Measurements from ENCODE around the gene PAH.
"Not testable (repeated sequence)": the region's sequence is repeated elsewhere in the genome, so short reads cannot be mapped to it uniquely, and the experiment has no call there.

PAH gene

DNA sequence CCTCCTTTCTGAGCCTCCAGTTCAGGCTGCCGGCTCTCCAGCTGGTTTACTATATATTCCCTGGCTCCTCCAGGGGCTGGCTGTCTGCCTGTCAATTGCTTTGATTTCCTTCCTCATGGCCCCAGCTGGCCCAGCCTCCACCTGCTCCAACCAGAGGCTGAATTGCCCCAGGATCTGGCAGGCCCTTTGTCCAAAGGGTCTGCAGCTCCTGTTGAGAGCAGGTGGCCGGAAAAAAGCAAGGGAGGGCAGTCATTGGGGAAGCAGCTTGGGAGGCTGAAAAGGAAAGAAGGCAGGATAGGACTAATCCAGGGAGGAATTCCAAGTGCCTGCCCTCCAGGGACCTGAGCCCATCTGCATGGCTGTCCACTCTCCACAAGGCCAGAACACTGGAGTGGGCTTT, 25.3 kb downstream of the PAH start:
- DNase-seq (ENCODE audit: low read depth in 2 of 2), result no peak

DNA sequence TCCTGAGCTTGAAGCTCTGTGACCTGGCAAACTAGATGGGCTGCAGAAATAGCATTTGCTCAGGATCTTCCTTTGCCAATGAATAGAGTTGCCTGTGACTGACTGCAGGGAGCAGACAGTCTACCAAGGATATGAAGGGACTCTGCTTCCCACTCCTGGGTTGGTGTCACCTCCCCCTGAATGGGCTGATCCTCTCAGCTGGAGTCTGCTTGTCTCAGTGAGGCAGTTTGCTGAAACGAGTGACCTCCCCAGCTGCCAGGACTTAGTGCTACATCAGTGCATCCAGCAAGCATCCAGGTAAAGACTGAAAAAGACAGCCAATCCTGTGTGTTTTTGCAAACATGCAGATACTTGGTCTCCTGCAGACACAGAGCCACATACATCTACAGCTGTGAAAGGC, 28.5 kb downstream of the PAH start:
- no peak for DNase-seq (ENCODE audit: low read depth in 2 of 2)

DNA sequence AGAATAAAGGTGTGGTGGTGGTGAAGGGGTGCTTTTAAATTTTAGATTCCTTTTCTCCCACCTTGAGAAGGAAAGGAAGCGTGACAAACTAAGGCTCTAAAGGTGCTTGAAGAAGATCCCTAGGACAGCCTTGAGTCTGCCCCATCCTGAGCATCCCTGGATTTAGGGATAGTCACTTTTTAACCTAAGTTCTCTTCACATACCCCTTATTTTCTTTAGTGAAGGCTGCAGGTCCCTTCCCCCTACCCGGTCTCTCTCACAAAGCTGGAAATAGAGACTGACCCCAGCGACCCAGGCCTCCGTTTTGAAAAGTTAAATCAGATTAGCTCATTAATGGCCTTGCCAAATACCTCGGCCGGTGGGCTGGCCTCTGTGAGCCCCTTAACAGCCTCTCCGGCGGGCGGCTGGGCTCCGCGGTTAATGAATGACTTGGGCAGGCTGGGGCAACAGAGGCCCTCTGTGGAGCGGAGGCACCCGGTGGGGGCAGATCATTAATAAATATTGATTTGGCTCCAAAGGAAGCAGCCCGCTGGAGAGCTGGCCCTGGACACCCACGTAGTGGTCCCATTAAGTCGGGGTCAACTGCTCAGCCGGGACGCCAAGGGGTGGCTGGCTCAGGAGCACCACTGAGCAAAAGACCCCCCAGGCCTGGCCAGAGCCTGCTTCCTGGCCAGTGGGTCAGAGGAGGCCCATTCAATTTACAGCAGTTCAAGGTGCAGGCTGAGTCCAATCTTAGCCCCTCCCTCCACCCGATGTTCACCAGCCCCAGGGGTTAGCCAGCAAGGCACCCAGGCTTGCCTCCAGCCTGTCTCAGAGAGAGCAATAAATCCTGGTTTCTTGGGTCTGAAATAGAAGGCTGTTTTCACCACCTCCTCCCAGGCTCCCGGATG, 31.8 kb downstream of the PAH start:
- DNase-seq (ENCODE audit: low read depth in 2 of 2), result no peak

DNA sequence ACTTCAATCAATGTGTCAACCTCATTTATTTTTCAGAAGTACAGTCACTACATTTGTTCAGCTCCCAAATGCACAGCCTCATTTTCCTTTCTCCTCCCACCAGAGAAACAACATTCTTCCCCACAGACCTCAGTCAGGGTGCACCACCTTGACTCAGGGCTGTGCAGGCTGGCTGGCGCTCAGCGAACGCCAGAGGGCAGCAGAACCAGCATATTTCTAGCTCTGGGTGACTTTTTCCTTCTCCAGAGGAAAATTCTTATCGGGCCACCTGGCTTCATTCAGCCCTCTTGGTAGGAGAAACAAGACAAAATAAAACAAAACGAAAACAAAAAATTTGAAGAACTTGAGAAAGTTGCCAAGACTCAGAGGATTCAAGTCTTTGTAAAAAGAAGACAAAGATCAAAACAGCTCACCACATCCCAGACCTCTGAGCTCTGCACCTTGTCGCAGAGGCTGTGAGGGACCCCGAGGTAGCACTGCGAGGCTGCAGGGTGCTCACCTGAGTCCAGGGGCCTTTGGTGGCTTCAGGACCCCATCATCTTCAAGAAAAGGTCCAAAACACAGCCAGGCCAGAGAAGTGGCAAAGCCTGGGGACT, 33.7 kb downstream of the PAH start:
- DNase-seq (ENCODE audit: low read depth in 2 of 2), result no peak

DNA sequence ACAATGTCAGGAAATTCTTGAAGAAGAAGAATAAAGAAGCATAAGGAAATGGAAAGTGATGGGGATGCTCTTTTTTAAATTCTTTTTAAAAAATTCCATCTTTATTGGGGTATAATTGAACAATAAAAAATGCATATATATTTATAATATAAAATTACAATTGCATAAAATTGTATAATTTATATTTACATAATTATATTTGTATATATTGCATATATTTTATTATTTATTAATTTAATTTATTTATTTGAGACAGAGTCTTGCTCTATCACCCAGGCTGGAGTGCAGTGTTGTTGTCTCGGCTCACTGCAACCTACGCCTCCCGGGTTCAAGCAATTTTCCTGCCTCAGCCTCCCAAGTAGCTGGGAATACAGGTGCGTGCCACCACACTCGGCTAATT, 36.3 kb downstream of the PAH start:
- no peak for DNase-seq (ENCODE audit: low read depth in 2 of 2)

DNA sequence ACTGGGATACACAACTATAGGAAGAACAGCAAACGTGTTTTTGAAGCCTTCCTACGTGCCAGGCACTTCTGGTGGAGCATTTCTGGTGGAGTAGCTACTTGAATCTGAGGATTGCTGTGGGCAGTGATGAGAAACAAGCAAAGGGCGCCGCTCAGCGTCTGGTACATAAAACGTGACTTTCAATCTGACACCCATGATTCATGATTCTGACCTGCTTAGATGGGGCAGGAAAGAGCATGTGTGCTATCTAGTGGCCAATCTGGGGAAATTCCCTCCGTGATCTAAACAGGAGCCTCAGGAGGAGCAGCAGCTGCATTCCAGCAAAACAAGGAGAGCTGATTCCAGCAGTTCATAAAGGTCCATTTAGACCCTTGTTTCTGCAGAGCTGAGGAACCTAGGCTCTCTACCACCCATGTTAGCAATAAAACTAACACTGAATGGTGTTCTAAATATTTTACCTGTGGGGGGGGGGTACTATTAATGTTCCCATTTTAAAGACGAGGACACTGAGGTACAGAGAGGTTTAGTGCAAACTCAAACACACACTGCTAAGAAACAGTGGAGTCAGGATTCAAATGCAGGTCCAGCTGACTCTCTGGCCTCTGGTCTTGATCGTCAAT, 37.8 kb downstream of the PAH start:
- peak in 1 of 2 experiments; percentile 4 for DNase-seq (ENCODE audit: low read depth in 2 of 2)

DNA sequence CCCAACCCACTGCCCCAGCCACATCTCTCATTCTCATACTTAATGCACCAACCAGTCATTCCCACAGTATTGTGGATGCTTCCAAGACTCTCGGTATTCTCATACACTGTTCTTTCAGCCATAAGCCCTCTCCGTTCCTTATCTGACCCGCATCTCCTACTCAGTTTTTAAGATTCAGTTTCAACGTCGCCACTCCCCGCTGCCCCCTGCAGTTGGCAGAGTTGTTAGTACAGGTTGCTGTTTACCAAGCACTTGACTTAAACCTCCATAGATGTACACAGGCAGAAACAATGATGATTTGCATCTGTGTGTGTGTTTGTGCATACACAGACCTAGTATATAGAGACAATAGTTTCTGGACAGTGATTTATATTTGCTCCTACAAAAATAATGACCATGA, 40.2 kb downstream of the PAH start:
- DNase-seq (ENCODE audit: low read depth in 2 of 2), result no peak

DNA sequence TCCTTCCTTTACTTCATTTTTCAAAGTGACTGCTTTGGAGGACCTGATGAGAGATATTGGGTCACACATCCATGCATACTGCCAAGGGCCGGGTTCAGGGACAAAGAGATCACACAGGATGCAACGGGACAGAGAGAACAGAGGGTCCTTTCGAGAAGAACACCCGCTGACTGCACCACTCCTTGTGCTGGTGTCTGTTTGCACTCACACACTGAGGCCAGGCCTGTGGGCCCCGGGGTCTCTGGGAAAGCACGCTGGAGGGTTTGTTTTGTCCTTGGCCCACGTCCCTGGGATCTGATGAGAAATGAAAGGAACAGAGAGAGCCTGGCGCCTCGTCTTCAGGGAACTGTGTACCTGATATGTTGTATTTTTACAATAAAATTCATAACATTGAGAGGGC, 42.2 kb downstream of the PAH start:
- DNase-seq (ENCODE audit: low read depth in 2 of 2), result no peak

DNA sequence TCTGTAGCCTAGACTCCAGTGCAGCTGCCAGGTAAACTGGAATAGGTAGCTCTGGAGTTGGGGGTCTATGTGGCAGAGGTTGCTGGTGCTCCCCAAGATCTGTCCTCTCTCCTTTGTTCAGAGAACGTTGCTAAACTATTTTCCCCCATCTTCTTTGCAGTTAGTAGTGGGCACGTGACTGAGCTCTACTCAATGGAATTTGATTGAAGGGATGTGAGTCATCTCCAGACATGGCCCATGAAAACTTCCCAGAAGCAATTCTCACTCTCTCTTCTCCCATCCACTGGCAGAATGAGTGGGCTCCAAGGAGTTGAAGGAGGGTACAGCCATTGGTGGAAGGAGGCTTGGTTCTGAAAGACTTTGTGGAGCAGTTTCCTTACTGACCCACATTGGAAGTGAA, 44.0 kb downstream of the PAH start:
- no peak for DNase-seq (ENCODE audit: low read depth in 2 of 2)

DNA sequence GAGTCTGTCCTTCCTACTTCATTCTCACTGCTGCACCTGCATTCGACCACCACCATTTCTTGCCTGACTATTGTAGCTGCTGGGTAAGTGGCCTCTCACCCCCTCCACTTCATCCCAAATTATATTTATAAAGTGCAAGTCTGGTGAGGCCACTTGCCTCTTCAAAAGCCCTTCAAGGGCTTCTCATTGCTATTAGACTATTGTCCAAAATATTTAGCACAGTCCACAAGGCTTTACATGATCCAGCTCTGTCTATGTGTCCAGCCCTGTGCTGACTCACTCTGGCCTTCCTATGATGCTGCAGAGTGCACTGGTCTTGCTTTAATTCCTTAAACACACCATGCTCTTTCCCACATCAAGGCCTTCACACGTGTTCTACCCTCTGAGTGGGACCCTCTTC, 46.0 kb downstream of the PAH start:
- DNase-seq (ENCODE audit: low read depth in 2 of 2), result no peak

DNA sequence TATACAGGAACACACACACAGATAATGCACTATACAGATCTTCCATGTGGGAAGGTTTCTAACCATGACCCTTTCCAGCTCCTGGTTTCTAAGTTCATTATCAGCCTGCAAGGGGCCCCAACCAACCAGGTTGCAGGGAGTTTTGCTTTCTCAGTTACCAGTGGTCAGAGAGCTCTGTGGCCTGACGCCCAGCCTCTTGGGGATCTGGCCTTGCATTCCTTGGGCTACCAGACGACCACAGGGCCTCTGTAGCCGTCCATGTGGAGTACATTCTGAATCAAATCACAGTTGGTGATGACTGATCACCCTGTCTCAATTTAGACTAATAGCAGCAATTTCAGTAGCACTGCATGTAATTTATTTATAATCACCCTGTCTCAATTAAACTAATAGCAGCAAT, 47.5 kb downstream of the PAH start:
- DNase-seq (ENCODE audit: low read depth in 2 of 2), result no peak

DNA sequence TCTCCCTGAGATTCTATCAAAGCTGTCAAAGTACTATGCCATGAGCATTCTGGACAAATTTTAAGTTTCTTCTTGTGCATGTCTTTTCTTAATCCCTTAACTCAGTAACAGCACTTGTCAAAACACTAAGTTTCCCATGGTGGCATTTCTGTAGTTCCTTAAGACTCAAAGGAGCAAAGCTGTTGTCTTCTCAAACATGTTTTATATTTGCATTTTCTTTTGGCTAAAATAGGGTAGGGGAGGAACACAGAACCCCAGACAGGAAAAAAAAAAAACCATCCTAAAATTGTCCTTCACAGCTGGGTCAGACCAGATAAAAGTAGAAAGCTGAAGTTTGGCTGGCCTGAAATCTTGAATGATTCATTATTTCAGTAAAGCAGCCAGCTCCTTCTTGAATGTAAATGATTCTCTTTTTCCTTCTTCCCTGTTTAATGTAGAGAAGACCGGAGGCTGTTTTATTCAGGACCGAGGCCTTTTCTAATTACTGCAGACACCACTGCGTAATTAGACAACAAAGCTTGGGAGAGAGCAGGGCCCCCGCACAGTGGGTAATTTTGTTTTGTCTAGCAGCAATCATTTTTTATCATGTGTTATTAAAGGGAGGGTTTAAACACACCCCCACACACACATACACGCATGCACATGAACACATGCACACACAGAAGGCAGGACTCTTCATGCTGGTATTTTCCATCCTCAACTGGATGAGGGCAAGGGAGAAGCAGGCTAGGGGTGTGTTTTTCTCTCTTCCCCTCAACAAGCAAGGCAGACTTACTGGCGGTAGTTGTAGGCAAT, 51.0 kb downstream of the PAH start:
- DNase-seq (ENCODE audit: low read depth in 2 of 2), result no peak

DNA sequence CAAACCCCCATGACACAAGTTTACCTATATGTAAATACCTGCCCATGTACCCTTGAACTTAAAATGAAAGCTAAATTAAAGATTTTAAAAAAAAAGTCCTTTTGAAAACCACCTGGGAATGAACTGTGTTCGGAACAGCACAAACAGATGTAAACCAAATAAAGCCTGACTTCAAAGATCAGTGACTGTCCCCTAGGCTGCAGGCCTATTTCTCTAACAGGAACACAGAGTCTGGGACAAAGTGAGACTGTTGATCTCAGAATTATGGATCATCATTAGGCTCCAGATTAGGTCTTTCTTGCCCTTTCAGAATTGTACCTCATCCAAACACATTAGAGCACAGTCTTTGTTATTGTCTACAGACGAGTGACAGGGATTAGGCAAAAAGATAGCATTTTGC, 54.6 kb downstream of the PAH start:
- no peak for DNase-seq (ENCODE audit: low read depth in 2 of 2)

DNA sequence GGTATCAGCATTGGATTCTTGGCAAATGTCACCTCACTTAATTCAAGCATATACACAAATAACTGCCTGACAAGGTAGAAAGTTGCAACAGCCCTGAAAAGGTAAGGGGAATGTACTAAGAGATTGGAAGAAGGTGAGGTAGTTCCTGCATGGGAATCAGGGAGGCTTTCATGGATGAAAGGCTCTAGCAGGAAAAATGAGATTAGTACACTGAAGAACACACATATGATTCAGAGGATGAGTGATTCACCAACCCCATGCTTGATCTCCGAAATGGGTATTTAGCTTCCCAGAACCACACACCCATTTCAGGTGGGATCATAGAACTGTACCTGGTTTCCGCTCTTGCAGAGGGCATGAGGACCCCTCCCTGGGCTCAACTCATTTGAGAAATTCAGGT, 65.8 kb downstream of the PAH start:
- no peak for DNase-seq (ENCODE audit: low read depth in 2 of 2)

DNA sequence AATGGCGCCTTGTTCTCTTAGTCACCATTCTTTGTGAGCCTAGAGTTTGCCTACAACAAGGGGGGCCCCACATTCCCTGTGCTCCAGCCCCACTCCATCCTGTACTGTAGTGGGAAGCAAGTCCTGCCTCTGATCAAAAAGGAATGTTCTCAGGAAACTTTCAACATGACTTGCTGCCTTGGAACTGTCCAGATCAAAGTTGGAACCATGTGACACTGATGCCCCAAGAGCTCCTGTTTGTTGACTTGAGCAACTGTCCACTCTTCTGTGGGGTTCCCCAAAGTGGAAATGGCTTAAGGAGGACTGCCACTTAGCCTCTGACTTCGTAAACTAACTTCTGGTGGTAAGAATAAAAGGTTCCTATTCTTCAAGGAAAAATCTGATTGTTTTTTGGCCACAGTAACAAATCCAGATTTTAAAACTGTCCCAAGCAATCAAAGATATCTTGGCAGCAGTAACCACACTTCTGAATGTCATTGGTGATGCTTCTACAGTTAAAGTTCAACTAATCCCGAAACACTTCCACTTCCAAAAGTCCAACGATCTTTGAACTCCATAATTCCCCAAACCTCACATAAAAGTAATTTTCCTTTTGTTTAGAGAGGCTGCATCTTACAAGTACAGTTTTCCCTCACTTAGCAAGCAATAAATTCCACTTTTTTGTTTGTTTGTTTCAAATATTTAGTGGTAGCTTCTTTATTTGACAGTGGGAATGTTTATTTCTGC, 67.2 kb downstream of the PAH start:
- DNase-seq (ENCODE audit: low read depth in 2 of 2), result no peak

DNA sequence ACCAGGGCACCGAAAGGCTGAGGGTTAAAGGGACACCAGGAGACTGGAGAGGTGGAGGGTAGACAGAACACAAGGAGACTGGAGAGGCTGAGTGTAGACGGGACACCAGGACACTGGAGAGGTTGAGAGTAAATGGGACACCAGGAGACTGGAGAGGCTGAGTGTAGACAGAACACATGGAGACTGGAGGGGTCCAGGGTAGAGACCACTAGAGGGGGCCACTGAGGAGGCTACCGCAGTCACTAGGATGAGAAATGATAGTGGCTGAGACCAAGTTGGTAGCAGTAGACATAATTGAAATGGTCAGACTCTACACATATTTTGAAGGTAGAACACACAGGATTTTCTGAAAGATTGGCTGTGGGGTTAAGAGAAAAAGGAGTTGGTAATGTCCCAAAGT, 68.2 kb downstream of the PAH start:
- DNase-seq (ENCODE audit: low read depth in 2 of 2), result no peak

DNA sequence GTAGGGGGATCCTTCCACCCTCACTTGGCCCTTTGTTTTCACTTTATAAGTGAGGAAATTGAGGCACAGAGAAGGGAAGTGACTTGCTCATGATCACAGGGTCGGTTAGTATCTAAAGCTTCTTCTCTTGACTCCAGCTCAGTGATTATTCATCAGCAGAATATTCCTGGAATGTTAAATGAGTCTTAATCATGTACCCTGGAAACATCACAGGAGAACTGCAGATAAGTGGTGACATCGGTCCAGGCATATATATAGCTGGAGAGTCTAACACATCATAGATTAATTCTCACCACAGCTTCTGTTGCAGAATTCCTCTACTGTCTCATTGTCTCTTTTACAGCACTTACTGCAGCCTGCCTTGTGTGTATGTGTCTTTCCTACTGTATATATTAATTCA, 69.9 kb downstream of the PAH start:
- no peak for DNase-seq (ENCODE audit: low read depth in 2 of 2)

DNA sequence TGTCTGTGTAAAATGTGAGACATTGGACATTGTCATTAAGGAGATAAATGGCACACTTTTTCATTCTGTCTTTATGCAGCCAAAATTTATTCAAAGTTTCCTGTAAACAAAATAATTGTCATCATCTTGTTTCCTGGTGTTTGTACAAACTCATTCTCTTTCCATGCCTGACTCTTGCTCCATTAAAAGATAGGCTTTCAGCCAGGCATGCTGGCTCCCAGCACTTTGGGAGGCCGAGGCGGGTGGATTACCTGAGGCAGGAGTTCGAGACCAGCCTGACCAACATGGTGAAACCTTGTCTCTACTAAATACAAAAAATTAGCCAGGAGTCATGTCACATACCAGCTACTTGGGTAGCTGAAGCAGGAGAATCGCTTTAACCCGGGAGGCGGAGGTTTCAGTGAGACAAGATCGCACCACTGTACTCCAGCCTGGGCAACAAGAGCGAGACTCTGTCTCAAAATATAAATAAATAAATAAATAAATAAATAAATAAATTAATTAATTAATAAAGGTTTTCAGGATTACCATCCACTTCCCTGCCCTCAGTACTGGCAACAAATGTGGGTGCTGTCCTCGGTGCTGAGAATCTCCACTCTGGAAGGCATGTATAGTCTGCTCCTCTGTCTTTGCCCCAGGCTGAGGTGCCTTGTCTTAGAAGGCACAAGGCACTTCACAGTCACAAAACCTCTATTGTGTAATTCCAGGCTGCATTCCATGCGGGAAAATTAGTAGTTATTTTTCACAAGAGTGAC, 83.2 kb downstream of the PAH start:
- no peak for DNase-seq (ENCODE audit: low read depth in 2 of 2)

DNA sequence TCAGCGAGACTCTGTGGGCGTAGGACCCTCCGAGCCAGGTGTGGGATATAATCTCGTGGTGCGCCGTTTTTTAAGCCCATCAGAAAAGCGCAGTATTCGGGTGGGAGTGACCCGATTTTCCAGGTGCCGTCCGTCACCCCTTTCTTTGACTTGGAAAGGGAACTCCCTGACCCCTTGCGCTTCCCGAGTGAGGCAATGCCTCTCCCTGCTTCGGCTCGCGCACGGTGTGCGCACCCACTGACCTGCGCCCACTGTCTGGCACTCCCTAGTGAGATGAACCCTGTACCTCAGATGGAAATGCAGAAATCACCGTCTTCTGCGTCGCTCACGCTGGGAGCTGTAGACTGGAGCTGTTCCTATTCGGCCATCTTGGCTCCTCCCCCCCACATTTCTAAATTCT, 84.2 kb downstream of the PAH start:
- DNase-seq (ENCODE audit: low read depth in 2 of 2), result not testable (repeated sequence)

DNA sequence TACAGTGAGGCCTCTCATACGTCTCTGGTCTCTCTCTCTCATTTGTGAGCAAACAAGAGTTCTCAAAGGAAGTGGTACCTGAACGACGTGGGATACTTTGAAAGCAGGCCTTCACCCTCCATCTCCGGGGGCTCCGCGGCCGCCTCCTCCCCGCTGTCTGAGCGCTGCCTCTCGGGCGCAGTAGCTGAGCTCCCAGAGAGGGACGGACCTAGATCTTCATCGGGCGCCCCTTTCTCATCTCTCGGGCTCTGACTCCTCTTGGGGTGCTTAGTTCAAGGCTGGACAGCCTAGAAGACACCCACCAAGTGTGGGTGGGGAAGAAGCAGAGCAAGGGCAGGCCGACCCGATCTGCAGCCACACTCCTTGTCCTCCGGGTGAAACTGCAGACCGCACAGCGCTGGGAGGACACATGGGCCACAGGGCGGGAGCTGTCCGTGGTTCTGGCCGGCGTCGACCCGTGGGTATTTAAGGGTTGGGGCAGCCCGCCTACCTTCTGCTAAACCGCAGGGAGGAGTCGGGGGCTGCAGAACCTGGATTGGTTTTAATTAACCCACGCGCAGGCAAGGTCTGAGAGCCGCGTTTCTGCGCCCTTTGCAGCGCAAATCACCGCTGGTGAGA, 92.7 kb downstream of the PAH start:
- no peak for DNase-seq (ENCODE audit: low read depth in 2 of 2)

DNA sequence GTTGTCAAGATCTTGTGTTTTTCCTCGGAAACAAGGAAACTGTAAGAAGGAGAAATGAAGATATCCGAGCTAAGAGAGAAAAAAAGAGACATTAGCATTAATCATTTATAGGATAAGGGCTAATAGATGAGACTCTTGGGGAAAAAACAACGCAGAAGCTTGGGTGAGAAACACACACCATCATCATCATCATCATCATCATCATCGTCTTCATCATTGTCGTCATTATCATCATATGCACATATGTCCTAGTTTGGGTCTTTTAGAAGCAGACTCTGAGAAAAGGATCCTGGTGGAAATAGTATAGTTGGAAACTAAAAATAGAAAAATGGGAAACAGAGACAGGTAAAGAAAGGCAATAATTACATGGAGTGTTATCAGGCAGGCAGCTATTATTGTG, 95.9 kb downstream of the PAH start:
- DNase-seq (ENCODE audit: low read depth in 2 of 2), result no peak

Data from fibroblast of skin of left biceps (primary cell).